NCI-H345 treated with DMSO at 0.1 percent for 48 hours (cell line): Measurements from ENCODE around the gene TPRX2.
"Not testable (repeated sequence)": the region's sequence is repeated elsewhere in the genome, so short reads cannot be mapped to it uniquely, and the experiment has no call there.

ENCODE experiments used
- DNase-seq: peaks from one replicate; lab custom pipeline; 2025; ENCODE audit not compliant: unreplicated experiment; lab: John Stamatoyannopoulos, UW

The TPRX2 gene

DNA sequence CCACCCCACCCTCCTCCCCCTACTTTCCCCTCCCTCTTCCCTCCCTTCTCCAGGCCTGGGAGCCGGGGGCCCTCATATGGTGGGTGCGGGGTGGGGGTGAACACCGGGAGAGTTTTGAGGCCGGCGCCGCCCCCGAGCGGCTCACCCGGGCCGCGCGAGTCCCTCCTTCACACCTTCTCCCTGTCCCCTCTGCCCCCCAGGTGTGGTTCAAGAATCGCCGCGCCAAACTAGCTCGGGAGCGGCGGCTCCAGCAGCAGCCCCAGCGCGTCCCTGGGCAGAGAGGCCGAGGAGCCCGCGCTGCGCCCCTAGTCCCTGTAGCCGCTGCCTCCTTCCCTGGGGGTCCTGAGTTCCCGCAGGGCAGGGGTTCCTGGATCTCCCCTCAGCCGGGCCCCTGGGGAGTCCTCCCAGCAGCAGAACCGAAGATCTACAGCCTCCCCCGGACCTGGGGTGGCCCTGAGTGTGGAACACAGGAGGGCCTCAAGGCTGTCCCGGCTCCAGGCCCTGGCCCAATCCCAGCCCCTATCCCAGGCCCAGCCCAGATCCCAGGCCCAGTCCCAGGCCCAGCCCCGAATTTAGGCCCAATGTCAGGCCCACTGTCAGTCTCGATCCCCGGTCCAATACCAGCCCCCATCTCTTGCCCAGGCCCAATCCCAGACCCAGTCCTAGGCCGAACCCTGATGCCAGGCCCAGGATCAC lies 1.7 kb downstream of the TPRX2 start:
- no peak for DNase-seq

DNA sequence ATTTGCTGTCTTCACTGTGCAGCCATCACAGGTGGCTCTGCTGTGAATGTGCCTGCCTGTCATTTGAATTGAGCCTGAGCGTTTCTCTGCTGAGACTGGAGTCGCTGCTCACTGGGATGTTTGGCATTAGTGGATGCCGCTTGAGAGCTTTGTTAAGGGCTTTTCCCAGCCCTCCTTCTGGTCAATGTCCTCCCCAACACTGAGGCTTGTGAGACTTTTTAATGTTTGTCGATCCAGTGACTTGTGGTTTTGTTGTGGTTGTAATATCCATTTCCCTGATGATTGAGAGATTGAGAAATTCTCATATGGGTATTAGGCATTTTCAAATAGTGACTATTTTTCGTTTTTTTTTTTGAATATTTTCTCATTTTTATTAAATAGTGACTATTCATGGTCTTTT lies 2.6 kb downstream of the TPRX2 start:
- DNase-seq = no peak

DNA sequence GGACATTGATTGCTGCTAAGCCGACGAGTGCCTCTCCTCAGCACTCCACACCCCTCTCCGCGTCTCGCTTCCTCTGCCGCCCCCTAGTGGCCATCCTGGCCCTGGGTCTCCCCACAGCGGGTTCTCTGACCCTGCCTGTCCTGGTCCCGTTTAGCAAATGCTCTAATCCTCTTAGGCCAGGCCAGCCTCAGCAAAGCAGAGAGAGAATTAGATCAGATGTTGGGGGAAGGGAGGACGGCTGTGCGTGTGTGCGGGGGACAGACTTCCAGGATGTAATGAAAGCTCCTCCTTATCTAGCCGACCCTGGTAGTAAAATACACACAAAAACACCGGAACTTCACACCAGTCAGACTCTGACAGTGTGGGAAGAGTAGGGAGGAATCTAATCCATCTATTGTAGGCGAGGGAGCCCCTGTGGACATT lies 4.5 kb downstream of the TPRX2 start:
- DNase-seq = no peak

DNA sequence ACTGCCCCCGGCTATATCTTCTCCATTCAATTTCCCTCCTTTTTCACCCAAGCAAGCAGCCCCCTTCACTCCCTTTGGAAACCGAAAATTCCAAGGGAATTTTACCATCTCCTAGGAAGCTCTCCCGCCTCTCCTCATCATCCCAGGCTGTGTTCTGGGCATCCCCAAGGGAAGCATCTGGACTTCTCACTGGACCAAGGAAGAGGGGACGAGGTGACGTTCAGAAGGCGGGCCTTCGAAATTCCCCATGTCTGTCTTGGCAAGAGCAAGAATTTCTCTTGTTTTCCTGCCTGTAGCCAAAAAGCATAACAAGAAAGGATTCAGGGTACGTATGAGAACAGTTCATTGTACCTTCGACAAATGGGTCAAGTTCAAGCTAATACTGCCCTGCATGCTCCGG lies 6.1 kb downstream of the TPRX2 start:
- DNase-seq = no peak

DNA sequence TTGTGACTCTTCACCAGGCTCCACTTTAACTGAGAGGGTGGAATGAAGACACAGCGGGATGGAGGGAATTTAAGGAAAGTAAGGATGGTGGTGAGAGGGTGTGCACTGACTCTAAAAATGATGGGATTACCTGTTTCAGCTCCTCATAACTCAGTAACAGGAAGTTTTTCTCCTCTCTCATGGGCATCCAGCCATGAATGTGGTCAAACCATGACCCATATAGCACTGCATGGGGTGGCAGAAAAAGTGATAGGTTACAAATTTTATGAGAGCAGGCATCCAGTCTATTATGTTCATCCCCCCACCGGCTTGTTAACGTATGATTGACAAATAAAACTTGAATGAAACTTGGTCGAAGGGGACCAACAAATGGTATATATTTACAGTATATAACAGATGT lies 19.9 kb downstream of the TPRX2 start:
- no peak for DNase-seq

DNA sequence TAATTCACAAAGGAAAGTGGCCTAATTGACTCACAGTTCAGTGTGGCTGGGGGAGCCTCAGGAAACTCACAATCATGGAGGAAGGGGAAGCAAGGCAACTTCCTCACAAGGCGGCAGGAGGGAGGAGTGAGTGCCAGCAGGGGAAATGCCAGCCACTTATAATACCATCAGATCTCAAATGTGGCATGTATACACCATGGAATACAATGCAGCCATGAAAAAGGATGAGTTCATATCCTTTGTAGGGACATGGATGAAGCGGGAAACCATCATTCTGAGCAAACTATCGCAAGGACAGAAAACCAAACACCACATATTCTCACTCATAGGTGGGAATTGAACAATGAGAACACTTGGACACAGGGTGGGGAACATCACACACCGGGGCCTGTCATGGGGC lies 20.4 kb downstream of the TPRX2 start:
- DNase-seq = not testable (repeated sequence)

DNA sequence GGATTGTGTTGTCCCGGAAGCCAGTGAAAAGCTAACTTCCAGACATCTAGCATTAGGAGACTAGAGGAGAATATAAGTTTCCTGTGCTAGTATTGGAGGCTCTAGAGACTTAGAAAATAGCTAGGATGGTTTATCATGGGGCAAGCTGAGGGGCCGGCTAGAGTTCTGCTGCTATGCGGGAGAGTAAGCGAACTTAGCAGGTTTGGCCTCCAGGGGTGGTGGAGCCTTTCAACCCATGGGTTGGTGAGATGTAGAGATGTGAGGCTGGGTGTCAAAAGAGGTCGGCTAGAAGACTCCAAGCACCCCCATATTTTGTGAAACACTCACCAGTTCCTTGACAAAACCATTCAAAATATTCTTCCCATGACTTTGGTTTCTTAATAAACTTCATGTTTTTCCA lies 22.7 kb downstream of the TPRX2 start:
- no peak for DNase-seq

DNA sequence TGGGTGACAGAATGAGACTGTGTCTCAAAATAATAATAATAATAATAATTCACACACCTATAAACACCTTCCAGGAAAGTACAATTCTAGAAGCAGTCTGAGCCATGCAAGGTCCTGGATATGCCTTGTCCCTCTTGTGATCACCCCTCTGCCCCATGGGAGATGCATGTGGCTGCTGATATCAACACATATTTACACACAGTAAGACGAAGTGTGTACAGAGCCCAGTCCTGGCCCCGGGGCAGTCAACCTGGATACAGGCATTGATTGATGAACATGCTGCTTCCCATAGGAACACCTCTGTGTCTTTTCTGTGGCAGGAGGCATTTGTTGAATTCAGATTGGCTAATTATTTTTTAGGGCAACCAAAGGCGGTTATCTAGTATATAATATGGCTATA lies 23.9 kb downstream of the TPRX2 start:
- no peak for DNase-seq

DNA sequence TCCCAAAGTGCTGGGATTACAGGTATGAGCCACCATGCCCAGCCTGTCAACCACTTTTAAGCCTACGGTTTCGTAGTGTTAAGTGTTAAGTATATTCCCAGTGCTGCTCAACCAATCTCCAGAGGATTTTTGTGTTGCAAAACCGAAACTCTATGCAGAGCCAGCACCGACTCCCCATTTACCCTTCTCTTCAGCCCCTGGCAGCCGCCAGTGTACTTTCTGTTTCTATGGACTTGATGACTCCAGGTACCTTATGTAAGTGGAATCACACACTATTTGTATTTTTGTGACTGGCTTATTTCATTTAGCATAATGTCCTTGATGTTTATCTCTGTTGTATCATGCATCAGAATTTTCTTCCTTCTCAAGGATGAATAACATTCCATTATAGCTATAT lies 26.0 kb downstream of the TPRX2 start:
- no peak for DNase-seq

DNA sequence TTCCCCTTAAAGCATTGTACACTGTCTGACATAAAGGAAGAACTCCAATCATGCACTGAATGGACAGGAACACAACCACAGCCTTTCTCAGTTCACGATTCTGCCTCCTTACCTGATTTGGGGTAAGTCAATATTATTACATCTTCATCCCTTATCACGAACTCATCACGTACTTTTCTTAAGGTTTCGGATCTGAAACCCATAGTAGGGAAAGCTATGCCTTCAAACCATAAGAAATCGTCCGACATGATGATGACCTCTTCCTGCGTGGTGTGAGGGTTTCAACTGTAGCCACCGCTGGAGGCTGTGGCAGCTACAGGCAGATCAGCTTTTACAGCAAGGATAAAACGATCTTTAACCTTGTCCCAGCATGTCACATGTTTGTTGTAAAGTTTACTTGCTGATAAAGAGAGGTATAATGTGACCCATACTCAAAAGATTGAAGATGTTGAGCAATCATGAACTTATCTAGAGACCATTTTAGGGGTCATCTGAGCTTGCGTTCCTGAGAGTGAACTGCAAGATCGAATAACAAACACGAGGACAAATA lies 27.1 kb downstream of the TPRX2 start, which contains the start of gene SULT2A1:
SULT2A1 (minus strand) TSS at position 306 of the 550 bp plus-strand sequence; CDS start at position 248, 58 bp downstream.
- DNase-seq = no peak

DNA sequence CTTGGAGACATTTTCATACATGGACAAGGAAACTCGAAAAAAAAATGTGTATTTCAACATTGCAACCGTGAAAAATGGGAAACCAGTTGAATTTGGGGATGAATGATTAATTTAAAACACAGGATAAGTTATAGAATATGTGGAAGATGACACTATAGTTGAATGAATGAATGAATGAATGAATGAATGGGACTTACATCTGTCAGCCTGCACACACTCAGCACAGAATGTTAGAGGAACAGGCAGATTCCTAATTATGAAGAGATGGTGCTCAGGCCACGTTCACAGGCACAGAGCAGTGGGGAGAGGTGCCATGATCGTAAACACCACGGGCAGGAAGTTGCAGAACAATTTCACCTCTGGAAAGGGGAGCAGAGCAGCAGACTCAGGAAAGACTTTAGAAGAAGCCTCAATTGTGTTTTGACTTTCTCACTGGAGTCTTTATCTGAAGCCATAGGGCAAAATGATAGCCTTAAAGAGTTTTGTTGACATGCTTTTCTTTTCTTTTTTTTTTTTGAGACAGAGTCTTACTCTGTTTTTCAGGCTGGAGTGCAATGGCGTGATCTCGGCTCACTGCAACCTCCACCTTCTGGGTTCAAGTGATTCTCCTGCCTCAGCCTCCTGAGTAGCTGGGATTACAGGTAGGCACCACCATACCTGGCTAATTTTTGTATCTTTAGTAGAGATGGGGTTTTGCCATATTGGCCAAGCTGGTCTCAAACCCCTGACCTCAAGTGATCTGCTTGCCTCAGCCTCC lies 32.0 kb downstream of the TPRX2 start:
- no peak for DNase-seq

DNA sequence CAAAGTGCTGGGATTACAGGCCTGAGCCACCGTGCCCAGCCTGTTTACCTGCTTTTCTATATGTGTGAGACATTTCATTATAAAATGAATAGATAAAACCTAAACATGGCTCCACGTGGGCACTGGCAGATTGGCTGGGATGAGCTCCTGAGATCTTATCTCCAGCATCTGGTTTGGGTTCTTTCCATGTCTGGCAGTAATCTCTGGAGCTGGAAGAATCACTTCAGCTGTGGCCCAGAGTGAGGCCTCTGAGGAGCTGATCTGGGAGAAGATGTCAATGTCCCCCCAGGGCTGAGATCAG lies 32.5 kb downstream of the TPRX2 start:
- no peak for DNase-seq

DNA sequence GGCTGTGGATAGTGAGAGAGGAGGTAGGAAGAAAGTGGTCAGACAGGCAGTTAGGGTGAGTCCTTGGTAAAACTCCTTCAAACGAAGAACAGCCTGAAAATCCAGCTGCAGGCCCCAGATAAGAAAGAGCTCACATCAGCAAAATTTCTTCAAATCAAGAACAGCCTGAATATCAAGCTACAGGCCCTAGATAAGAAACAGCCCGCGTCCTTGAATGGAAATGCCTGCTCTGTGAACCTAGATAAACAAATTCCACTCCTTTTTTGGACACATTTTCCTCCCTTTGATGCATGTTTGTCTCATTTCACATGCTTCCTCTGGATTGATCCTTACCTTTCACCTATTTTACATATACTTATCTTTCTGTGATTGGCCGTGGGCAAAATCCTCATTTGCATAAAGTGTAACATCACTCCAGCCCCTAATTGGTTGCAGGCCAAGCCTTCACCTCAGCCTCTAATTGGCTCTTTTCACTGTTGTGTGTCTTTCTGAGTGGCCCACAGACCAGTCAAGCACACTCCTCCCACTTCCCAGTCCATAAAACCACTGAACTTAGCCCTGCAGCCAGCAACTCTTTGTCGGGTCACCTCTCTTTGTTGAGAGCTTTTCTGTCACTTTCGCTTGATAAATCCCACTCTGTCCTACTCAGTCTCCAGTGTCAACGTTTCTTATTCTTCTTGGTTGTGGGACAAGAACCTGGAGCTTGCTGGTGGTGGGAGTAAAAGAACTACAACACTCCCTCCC lies 33.1 kb downstream of the TPRX2 start:
- no peak for DNase-seq

DNA sequence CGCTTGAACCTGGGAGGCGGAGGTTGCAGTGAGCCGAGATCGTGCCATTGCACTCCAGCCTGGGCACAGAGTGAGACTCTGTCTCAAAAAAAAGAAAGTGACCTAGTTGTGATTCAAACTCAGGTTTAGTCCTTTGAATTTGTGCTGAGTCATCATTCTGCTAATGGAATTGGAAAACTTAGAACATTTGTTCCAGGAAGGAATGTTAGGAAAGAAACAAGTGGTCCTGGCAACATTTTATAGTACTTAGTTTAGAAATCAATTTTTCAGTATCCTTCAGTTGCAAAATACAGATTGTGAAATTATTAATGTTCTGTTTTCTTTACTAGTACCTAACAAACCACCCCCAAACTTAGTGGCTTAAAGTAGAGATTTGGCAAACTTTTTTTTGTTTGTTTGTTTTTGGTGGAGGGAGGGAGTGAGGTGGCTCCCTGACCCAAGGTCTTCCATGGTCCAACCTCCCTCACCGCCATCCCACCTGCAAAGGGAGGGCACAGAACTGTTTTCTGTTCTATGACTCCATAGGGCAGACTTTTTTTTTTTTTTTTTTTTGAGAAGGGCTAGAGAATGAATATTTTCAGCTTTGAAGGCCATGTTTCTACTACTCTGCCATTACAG lies 36.2 kb downstream of the TPRX2 start:
- DNase-seq = no peak

DNA sequence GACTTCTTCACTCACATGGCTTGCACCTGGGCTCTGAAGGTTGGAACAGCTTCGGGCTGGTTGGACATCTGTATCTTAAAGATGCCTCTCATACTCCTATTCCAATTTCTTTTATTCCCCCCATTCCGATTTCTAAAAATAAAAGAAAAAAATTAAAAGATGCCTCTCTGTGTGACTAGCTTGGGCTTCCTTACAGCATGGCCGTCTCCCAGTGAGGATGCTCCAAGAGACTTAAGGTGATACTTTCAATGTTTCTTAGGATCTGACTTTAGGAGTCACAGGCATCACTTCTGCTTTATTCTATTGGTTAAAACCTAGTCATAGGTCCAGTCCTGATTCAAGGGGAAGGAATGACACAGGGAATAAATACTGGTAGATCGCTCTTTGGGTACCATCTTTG lies 37.0 kb downstream of the TPRX2 start:
- no peak for DNase-seq

DNA sequence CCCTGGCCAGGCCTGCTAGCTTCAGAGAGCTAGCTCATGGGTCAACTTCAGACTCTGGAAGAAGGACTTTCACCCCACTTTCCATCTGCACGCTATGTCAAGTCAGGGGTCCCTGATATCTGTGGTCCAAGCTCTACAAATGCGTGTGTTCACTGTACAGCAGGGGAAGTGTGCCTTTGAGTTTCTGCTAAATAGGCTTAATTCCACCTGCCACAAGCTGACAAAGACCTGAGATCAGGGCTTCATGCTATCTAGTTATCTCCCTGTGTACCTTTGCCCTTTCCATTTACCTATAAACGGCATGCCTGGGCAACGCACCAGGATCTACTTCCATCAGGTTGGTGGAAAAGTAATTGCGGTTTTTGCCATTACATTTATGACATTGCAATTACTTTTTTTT lies 37.7 kb downstream of the TPRX2 start:
- no peak for DNase-seq

DNA sequence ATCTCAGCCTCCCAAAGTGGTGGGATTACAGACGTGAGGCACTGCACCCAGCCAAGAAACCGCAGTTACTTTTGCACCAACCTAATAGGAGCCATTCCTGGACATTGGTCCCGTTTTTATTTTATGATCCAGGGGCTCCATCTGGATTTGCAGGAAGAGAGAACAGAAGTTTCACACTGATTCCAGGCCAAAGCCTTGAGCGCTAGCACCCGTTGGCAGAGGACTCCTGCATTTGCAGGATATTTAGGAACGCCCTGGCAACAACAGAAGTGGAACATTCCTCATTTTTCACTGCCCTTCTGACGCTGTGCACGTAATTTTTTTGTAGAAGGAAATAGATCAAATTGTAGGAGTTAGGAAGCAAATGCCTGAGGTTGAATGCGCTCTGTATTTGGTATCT lies 38.8 kb downstream of the TPRX2 start:
- DNase-seq = no peak

DNA sequence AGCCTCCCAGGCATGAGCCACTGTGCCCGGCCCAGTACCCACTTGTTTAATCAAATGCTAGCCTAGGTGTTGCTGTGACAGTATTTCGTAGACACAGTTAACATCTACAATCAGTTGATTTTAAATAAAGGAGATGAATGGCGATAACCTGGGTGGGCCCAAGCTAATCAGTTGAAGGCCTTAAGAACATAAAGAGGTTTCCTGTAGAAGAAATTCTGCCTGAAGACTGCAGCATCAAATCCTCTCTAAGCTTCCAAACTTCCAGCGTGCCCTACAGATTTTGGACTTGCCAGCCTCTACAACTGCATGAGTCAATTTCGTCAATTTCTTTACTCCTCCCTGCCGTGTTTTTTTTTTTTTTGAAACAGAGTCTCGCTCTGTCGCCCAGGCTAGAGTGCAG lies 40.3 kb downstream of the TPRX2 start:
- no peak for DNase-seq

DNA sequence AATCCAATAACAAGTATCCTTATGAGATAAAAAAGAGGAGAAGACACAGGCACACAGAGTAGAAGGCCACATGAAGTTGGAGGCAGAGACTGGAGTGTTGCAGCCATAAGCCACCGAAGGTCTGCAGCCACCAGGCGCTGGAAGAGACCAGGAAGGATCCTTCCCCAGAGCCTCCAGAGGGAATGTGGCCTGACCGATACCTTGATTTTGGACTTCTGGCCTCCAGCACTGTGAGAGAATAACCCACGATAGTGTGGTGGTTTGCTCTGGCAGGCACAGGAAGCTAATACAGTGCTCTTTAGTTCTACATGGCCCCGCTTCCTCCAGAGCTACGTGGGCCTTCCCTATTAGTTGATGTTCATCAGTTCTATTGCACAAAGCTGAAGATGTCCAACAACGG lies 42.3 kb downstream of the TPRX2 start:
- no peak for DNase-seq

DNA sequence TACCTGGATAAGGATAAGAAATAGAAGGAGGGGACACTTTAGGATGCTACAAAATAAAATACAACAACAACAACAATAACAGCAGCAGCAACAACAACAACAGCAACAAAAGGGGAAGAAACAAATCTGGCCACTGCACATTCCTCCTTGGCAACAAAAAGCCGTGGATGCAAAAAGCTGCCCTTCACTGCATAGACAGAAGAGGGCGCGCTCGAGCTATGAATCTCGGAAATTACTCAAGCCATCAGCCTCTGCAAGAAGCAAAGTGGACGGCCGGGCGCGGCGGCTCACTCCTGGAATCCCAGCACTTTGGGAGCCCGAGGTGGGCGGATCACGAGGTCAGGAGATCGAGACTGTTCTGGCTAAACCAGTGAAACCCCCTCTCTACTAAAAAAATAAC lies 50.3 kb downstream of the TPRX2 start:
- DNase-seq = not testable (repeated sequence)

DNA sequence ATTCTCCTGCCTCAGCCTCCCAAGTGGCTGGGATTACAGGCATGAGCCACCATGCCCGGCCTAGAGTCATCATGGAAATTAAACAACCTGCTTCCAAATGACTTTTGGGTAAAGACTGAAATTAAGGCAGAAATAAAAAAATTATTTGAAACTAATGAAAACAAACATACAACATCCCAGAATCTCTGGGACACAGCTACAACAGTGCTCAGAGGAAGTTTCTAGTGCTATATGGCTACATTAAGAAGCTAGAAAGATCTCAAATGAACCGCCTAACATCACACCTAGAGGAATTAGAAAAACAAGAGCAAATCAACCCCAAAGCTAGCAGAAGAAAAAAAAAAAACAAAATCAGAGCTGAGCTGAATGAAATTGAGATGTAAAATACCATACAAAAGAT lies 51.2 kb downstream of the TPRX2 start:
- DNase-seq = not testable (repeated sequence)
